ENCODE data around the gene PCNX2.

PCNX2 gene

DNA sequence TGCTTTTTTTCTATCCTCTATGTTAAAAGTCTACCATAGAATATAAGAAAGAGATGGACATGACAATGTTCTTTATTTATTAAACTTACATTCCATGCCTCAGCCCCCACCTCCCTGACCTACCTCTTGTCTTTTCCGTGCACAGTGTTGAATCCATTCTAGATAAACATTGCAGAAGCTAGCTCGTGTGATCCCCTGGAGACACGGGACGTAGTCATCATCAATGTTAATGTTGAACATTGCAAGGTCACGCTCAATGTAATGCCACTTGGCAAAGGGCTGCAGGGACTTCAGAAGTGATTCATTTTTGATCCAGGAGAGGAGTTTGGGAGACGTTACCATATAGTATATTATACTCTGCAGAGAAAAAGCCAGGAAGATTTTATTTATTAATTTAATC lies 278.7 kb downstream of the PCNX2 start:
- no peak for TF ChIP-seq CTCF (IDR thresholded peaks at IDR 0.05; ENCODE audit: low read depth, low read length)
- no peaks in the 10 kb centered on the region for H3K36me3 ChIP-seq
- H3K27me3 ChIP-seq: no peaks in the 10 kb centered on the region
- no peak for DNase-seq
- H3K9me3 ChIP-seq: no peaks in the 10 kb centered on the region
- no peak overlapping the region for H3K4me3 ChIP-seq (ENCODE audit: low read depth, low read length)
- no peaks in the 10 kb centered on the region for H3K4me1 ChIP-seq

DNA sequence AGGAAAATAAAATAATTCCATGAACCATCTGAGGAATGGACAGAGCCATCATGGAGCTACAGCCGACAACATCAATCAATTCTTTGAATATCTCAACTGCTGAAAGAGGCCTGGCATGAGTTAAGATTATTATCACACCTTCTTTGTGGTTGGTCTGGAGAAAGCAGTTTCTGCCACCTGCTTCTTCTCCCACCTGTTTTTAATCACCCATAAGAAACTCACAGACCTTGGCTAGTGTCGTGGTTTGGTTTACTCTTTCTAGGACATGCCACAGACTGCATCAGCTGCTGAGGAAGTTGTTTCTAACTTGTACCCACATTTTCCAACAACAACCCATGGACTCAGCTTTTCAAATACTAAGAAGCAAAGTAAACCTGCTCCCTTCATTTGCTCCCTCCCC lies 279.6 kb downstream of the PCNX2 start:
- no peaks in the 10 kb centered on the region for H3K27me3 ChIP-seq
- no peak for TF ChIP-seq CTCF (IDR thresholded peaks at IDR 0.05; ENCODE audit: low read depth, low read length)
- no peaks in the 10 kb centered on the region for H3K9me3 ChIP-seq
- H3K4me1 ChIP-seq: no peaks in the 10 kb centered on the region
- DNase-seq: no peak
- no peak overlapping the region for H3K4me3 ChIP-seq (ENCODE audit: low read depth, low read length)
- no peaks in the 10 kb centered on the region for H3K36me3 ChIP-seq

GRCh38 chr1:233012021-233012420 lies 283.5 kb downstream of the PCNX2 start:
- no peaks in the 10 kb centered on the region for H3K9me3 ChIP-seq
- no peaks in the 10 kb centered on the region for H3K36me3 ChIP-seq
- no peak for DNase-seq
- no peaks in the 10 kb centered on the region for H3K4me1 ChIP-seq
- no peaks in the 10 kb centered on the region for H3K27me3 ChIP-seq
- TF ChIP-seq CTCF (IDR thresholded peaks at IDR 0.05; ENCODE audit: low read depth, low read length): no peak
- H3K4me3 ChIP-seq (ENCODE audit: low read depth, low read length): no peak overlapping the region

DNA sequence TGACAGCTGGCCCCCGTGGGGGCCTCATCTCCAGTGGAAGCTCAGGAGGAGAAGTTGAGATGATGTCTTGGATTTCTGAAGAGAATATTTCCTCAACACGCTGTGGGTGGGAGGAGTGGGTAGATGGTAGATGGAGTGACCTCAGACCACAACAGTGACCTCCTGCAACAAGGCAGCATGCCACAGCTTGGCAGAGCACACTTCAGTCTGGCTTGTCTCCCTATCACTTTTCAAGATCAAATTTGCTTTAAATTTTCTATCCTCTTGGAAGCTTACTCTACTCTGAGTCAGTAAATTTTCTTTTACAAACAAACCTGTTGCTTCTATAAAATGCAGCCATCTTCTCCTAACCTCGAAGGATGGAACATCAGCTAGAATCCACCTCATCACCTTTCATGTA lies 285.4 kb downstream of the PCNX2 start:
- H3K4me1 ChIP-seq: no peaks in the 10 kb centered on the region
- H3K27me3 ChIP-seq: no peaks in the 10 kb centered on the region
- no peak overlapping the region for H3K4me3 ChIP-seq (ENCODE audit: low read depth, low read length)
- no peak for DNase-seq
- TF ChIP-seq CTCF (IDR thresholded peaks at IDR 0.05; ENCODE audit: low read depth, low read length): no peak
- no peaks in the 10 kb centered on the region for H3K9me3 ChIP-seq
- H3K36me3 ChIP-seq: no peaks in the 10 kb centered on the region

DNA sequence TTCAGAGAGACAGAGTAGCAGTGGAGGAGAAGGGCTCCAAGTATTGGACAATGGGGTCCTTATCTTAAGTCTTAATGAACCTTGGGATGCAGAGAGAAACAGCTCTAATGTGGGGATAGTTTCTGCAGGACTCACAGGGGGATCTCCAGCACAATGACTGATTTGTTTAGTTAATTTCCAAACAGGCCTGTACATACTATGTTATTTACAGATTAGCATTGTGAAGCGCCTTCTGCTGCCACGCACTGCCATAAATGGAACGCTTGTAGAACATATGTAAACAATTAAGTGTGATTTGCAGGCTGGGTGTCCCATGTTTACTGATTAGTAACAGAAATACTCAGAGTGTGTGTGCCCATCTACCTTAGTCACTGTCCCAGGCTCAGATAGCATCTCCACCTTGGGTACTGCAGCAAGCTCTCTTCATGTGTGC lies 289.0 kb downstream of the PCNX2 start:
- H3K9me3 ChIP-seq: no peaks in the 10 kb centered on the region
- no peak for TF ChIP-seq CTCF (IDR thresholded peaks at IDR 0.05; ENCODE audit: low read depth, low read length)
- no peaks in the 10 kb centered on the region for H3K36me3 ChIP-seq
- no peak for DNase-seq
- no peak overlapping the region for H3K4me3 ChIP-seq (ENCODE audit: low read depth, low read length)
- no peaks in the 10 kb centered on the region for H3K27me3 ChIP-seq
- no peaks in the 10 kb centered on the region for H3K4me1 ChIP-seq

DNA sequence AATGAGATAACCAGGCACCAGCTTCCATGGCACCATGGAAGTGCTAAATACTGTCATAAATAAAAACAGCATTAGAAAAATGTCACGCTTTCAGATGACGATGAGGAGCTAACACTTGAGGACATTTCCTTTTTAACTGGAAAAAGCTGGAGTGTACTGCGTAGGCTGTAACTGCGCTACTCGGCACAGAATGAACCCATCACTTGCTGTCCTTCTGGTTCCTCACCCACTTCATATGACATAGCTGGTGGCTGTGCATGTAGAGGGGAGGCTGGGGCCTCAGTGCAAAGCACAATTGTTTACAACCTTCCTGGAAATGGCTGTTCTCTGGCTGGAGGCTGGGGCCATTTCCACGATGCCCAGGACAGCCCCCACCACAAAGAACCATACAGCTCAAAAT lies 289.4 kb downstream of the PCNX2 start:
- H3K27me3 ChIP-seq: no peaks in the 10 kb centered on the region
- no peaks in the 10 kb centered on the region for H3K9me3 ChIP-seq
- no peak for DNase-seq
- no peak for TF ChIP-seq CTCF (IDR thresholded peaks at IDR 0.05; ENCODE audit: low read depth, low read length)
- no peaks in the 10 kb centered on the region for H3K4me1 ChIP-seq
- no peak overlapping the region for H3K4me3 ChIP-seq (ENCODE audit: low read depth, low read length)
- no peaks in the 10 kb centered on the region for H3K36me3 ChIP-seq
